Fibroblast of the conjunctiva (primary cell): ENCODE measurements around the gene PRRG2.

Experiments used
- DNase-seq: peaks from one replicate; pipeline ENCODE4 v3.0.0-alpha.2; 2010; ENCODE audit warnings: low read depth

Gene PRRG2

DNA sequence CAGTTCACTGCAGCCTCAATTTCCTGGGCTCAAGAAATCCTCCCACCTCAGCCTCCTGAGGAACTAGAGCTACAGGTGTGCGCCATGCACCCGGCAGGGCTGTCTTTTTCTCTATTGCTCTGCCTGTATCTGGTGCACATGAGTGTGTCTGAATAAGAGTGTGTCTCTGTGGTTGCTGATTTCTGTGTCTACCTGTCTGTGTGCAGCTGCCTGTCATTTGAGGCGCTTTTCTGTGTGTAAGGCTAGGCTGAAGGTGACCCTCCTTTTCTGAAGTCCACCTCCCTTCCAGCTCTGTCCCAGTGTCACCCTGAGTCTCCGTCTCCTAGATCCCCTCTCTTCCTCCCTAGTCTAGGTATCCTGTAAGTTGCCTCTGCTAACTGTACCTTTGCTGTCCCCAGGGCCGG is 8.4 kb downstream of the PRRG2 start:
- no peak for DNase-seq

DNA sequence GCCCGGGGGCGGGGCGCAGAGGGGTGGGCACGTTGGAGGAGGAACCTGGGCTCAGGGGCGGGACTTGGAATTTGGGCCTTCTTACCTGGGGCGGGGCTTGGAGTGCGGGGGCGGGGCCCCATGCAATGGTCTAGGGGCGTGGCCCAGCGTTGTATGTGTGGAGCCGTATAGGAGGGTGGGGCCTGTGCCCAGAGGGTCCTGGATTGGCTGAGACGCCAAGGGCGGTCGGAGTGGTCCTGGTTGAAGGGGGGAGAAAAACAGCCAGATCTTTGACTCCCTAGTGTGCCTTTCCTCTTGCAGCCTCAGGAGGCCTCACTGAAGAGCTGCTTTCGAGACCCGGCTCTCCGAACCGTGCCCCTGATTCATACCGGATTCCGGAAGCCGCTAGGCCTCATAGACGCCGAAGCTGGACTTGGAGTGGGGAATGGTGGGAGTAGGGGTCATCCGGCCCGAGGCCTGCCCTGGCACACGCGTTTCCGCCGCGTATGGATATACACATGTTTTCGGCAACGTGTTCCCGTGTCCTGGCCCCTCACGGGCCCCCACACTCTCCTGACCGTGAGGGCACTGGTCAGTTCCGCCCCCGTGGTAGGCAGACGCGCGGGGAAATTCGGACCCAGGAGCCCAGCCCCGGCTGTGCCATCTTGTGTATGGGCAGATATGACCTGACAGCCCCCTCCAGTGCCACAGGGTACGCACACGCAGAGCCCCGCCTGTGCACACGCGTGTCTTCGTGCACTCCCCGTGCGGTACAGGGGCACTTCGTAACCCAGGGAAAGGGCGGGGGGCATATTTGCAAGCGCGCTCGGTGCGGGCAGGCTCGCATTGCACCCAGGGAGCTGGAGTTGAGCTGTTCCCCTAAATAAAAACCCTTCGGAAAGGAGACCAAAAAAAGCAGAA is 9.2 kb downstream of the PRRG2 start:
- peak; percentile 95 for DNase-seq

DNA sequence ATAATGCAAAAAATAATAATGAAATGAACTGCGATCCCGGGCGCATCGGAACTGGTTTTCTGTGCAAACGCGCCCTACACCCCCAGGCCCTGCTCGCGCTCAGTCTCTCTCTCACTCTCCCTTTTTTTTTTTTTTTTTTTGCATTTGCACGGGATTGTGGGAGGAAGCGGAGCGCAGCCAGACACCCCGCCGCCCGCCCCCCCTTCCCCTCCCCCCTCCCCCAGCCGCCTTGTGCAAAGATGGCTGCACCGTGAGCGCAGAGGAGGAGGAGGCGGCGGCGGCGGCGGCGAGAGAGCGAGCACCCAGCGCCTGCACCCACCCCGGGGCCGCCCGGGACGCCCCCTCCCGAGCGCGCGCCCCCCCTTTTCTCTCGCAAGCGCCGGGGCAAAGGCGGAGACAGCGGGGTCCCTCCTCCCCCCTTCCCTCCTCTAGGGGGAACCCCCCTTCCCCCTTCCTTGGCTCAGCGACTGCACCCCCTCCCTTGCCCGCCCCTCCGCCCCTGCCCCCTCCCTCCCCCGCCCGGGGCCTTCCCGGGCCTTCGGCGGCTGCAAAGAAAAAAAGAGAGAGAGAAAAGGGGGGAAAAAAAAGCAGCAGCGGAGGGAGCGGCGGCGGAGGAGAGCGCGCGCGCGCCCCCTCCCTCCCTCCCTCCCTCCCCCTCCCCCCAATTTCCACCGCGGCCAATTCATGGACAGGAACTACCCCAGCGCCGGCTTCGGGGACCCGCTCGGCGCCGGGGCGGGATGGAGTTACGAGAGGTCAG is 10.0 kb downstream of the PRRG2 start, which contains the start of gene PRR12:
PRR12 (plus strand) TSS at position 212 of the 760 bp plus-strand sequence; CDS start at position 685, 473 bp downstream.
- DNase-seq = no peak

DNA sequence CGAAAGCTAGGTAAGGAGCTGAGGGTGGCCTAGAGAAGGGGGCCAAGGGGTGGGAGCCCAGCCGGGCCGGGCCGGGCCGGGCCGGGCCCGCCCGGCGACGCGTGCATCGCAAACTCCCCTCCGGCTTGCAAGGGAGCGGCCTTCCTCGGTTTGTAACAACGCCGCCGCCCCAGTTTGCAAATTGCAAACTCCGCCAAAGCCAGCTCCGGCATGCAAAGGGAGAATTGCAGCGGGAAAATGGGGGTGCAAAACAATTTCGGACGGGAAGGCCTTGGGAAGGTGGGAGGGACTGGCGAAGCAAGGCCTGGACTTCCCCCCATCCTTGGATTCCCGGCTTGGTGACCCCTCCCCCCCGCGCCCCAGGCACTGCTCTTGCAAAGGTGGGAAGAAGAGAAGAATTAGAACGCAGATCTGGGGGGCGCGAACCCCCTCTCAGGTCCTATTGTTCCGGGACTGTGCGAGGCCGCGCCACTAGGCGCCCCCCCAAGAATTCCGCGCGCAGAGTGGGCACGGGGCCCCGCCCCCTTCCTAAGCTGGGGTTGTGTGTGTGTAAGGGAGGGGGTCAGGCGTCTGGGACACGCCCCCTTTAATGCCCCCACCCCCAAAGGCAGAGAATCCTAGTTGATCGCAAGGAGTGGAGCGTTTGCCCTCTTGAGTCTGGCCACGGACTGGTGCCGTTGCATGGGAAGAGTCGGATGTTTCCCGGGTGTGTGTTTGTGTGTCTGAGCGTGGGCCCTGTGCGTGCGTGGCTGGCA is 10.8 kb downstream of the PRRG2 start:
- DNase-seq = no peak

DNA sequence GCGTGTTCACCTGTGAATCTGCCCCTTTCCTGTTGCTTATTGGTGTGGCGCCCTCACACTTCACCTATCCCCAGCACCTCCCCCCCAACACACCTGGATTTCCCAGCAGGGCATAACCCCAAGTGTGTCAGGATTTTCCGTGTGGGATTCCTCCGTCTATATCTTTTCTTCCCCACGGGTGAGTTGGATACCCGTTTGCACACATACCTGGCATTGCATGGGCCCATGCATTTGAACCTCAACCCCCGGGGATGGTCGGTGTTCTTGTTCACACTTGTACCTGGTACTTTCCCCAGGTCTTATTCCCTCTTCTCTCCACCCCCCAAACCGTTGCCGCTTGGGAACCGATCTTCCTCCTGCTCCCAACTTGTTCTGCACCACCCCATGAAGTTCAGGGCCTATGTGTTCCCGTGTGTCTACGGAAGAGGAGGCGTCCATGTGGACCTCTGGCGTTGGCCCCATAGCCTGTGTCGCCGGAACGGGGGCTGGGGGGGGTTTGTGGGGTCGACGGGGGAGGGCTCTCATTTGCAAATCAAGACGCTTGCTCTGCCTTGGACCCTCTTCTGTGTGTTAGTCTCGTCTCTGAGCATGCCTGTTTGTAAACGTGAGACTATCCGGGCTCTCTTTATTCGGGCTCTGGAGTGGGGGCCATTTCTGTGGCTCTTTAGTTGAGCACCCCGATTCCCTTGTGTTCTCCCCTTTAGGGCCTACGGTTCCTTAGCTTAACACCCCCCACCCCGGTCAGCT is 11.5 kb downstream of the PRRG2 start:
- no peak for DNase-seq

DNA sequence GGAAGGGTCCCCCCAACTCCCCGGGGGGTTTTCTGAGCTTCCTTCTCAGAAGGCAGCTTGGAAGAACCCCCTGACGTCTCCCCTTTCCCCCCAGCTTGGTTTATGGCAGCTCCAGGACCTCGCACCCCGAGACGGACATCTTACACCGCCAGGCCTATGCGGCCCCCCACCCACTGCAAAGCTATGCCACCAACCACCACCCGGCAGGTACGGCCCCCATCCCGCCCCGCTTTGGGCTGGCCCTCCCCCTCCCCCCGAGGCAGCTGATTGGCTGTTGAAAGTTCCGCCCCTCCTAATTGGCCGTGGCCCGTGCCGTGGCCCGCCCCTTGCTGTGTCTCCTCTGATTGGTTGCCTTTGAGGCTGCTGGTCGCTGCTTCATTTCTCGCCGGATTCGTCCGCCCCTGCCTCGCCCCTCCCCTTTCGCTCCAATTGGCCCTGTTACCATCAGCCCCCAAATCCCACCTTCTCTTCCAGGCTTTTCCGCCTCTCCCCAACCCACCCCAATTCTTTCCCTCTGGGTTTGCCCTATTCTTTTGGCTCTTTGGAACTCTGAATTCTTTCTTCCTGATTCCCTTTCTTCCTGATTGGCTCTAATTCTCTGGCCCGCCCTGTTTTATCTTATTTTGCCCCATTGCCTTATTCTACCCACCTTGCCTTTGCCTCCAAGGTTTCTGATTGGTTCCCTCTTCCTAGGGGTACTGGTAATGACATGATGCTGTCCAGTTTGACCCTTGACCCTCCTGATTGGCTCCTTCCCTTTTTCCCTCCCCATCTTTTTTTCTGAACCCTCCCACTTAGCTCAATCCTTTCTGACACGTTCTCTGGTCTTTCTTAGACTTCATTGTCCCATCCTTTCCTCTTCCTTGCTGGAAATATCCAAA is 12.4 kb downstream of the PRRG2 start:
- DNase-seq = peak; percentile 81

DNA sequence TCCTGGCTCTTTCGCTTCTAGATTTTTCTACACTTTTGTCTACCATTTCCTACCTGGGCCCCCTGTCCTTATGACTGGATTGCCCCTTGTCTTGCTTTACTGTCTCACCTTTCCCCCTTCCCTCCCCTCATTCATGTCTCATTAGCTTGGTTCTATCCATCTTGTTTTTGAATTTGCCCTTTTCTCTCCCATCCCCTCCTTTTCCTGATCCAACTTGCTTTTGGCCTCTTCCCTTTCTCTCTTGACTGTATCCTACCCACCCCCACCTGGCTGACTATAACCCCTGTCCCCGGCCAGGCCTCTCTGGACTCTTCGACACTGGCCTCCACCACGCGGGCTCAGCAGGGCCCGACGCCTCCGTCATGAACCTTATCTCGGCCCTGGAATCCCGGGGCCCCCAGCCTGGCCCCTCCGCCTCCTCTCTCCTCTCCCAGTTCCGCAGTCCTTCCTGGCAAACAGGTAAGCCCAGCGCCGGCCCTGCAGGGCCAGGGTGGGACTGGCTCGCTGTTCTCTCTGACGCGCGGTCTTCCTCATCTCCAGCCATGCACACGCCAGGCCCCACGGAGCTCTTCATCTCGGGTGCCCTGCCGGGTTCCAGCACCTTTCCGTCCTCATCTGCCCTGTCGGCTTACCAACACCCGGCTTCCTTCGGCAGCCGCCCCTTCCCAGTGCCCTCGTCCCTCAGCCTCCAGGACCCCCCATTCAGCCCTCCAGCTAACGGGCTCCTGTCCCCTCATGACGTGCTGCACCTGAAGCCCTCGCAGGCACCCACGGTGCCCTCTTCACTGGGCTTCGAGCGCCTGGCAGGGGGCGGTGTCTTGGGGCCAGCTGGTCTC is 13.3 kb downstream of the PRRG2 start:
- no peak for DNase-seq

DNA sequence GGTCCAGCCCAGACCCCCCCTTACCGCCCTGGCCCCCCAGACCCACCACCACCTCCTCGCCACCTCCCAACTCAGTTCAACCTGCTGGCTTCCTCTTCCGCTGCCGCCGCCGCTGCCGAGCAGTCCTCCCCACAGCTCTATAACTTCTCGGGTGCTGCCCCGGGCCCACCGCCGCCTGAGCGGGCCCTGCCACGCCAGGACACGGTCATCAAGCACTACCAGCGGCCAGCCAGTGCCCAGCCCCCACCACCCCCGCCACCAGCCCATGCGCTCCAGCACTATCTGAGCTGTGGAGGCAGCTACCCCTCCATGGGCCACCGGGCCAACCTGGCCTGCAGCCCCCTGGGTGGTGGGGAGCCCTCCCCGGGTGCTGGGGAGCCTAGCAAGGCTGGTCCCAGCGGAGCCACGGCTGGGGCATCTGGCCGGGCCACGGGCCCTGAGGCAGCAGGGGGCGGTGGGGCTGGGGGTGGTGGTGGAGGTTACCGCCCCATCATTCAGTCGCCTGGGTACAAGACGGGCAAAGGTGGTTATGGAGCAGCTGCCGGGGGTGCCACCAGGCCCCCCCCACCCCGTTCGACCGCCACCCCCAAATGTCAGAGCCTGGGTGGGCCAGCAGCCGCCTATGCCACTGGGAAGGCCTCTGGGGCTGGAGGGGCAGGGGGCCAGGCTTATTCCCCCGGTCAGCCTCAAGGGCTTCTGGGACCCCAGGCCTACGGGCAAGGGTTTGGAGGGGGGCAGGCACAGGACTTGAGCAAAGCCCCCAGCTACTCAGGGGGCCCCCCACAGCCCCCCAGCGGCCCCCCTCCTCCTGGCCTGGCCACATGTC is 14.1 kb downstream of the PRRG2 start:
- no peak for DNase-seq

DNA sequence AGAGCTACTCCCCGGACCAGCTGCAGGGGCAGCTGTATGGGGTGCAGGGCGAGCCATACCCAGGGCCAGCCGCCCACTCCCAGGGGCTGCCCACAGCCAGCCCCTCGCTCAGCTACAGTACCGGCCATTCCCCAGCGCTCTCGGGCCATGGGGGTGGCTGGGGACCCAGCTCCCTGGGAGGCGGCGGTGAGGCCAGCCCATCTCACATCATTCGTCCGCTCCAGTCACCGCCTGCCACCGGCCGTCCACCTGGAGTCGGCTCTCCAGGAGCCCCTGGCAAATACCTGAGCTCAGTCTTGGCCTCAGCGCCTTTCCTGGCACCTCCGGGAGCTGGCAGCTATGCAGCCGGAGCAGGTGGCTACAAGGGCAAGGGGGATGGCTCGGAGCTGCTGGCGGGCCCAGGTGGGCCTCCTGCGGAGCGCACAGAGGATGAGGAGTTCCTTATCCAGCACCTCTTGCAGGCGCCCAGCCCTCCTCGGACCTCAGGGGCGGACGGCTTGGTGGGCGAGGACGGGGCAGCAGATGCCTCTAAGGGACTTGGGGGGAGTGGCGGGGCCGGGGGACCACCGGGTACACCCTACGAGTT is 14.8 kb downstream of the PRRG2 start:
- DNase-seq = no peak

DNA sequence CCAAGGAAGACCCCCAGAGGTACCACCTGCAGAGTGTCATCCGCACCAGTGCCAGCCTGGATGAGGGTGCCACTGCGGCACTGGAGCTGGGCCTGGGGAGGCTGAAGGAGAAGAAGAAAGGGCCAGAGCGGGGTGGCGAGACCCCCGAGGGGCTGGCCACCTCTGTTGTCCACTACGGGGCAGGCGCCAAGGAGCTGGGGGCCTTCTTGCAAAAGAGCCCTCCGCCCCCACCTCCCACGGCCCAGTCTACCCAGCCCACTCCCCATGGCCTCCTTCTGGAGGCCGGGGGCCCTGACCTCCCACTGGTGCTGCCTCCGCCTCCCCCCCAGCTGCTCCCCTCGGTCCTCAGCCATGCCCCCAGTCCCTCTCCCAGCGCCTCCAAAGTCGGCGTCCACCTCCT is 15.3 kb downstream of the PRRG2 start:
- DNase-seq = no peak

DNA sequence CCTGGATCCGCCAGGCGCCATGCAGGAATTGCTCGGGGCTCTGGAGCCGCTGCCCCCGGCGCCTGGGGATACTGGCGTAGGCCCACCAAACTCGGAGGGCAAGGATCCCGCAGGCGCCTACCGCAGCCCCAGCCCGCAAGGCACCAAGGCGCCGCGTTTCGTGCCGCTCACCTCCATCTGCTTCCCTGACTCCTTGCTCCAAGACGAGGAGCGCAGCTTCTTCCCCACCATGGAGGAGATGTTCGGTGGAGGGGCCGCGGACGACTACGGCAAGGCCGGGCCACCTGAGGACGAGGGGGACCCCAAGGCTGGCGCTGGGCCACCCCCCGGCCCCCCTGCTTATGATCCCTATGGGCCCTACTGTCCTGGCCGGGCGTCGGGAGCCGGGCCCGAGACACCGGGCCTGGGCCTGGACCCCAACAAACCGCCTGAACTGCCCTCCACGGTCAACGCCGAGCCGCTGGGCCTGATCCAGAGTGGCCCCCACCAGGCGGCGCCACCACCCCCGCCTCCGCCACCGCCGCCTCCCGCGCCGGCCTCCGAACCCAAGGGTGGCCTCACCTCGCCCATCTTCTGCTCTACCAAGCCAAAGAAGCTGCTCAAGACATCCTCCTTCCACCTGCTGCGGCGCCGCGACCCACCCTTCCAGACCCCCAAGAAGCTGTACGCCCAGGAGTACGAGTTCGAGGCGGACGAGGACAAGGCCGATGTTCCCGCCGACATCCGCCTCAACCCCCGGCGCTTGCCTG is 16.0 kb downstream of the PRRG2 start:
- DNase-seq = no peak

DNA sequence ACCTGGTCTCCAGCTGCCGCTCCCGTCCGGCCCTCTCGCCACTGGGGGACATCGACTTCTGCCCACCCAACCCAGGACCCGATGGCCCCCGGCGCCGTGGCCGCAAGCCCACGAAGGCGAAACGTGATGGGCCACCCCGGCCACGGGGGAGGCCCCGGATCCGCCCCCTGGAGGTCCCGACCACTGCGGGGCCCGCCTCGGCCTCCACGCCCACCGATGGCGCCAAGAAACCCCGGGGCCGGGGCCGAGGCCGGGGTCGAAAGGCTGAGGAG is 16.5 kb downstream of the PRRG2 start:
- DNase-seq = no peak

DNA sequence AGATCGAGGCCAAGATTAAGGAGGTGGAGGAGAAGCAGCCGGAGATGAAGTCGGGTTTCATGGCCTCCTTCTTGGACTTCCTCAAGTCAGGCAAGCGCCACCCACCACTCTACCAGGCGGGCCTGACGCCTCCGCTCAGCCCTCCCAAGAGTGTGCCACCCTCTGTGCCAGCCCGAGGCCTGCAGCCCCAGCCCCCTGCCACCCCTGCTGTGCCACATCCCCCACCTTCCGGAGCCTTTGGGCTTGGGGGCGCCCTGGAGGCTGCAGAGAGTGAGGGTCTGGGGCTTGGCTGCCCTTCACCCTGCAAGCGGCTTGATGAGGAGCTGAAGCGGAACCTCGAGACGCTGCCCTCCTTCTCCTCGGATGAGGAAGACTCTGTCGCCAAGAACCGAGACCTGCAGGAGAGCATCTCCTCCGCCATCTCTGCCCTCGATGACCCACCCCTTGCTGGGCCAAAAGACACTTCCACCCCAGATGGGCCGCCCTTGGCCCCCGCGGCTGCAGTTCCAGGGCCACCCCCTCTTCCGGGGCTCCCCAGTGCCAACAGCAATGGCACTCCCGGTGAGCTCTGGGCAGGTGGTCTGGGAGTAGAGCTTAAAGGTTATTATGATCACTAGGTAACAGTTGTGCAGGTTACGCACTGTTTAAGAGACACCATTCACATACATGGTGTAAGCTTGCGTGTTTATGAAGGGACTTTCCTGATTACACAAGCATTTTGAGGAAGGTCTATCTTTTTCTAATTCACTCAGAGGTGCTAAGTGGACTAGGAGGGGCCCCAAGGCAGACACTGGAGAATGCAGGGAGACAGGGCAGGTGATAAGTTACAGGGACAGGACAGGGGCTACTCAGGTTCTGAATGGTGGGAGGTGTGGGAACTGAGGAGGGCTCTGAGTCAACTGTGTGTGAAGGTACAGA is 18.5 kb downstream of the PRRG2 start:
- DNase-seq = no peak

DNA sequence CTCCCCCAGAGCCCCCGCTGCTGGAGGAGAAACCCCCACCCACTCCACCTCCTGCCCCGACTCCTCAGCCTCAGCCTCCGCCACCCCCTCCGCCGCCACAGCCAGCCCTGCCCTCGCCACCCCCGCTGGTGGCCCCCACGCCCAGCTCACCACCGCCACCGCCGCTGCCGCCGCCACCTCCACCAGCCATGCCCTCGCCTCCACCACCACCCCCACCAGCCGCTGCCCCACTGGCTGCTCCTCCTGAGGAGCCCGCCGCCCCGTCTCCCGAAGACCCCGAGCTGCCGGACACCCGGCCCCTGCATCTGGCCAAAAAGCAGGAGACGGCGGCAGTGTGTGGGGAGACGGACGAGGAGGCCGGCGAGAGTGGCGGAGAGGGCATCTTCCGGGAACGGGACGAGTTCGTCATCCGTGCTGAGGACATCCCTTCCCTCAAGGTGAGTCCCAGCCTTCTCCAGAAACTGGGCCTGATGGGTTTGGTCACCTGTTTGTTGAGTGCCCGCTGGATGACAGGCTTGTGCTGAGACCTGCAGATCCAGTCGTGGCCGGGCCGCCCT is 20.4 kb downstream of the PRRG2 start:
- no peak for DNase-seq

DNA sequence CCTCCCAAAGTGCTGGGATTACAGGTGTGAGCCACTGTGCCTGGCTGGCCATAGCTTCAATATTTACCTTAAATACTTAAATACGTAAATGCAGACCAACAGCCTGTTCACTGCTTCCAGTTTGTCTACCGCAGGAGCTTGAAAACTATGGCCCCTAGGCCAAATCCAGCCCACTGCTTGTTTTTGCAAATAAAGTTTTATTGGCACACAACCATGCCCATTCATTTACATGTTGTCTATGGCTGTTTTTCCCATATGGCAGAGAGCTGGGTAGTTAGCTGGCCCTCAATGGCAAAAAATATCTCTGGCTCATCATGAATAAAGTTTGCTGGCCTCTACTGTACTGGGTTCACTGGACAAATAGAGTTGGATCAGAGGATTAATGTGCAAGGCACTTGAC is 21.7 kb downstream of the PRRG2 start:
- DNase-seq = no peak

DNA sequence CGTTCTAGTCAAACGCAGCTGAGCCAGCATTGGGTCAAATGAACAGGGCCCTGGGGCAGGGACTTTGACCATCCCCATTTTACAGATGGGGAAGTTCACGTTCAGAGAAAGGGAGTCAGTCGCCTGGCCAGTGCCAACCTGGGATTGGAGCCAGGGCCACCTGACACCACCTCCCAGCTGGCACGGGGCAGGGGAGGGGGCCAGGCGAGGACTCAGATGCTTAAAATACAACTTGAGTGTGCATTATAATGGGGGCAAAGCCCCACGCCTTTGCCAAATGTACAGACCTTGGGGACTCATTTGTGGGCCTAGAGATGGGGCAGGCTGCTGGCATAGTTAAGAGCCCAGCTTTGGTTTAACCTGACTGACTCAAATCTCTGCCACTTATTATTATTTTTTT is 24.5 kb downstream of the PRRG2 start:
- no peak for DNase-seq
